CD14-positive monocyte (primary cell): ENCODE results near the gene NCBP3. TPM values are rescaled to one million over a fixed set of nuclear protein-coding genes. Genes with fewer than 3 reads are reported as not detected.
"Not testable (repeated sequence)": the region's sequence is repeated elsewhere in the genome, so short reads cannot be mapped to it uniquely, and the experiment has no call there.

ENCODE experiments used
- DNase-seq, 3 donors: peaks; one replicate each; pipeline ENCODE4 v3.0.0-alpha.2; 2011 to 2022
- H2AFZ ChIP-seq: 2 replicates; pipeline ENCODE4 v1.6.0; 2012; ENCODE audit warnings: mild to moderate bottlenecking, low read depth, low read length, inconsistent platforms; ENCODE audit not compliant: insufficient read depth, poor library complexity, severe bottlenecking
- H3K27ac ChIP-seq, 2 donors: 1 replicate in 1 of 2; 2 replicates in 1 of 2; pipeline ENCODE4 v1.5.1; 2012 to 2013; ENCODE audit warnings: low read length in 2 of 2, control low read depth in 1 of 2, inconsistent platforms in 1 of 2, low read depth in 1 of 2, mild to moderate bottlenecking in 1 of 2
- H3K27me3 ChIP-seq, 2 donors: one replicate each; pipeline versions ENCODE4 v1.6.0 to v1.6.1; 2011 to 2013; ENCODE audit warnings: low read length in 2 of 2; ENCODE audit not compliant: control insufficient read depth in 2 of 2, insufficient read depth in 2 of 2
- H3K36me3 ChIP-seq, 2 donors: replicated peaks in 1 of 2; 1 replicate in 1 of 2; 2 replicates in 1 of 2; pipeline versions ENCODE4 v1.5.1 to v1.6.1; 2012 to 2013; ENCODE audit warnings: low read length in 2 of 2, control low read depth in 1 of 2, inconsistent platforms in 1 of 2, mild to moderate bottlenecking in 1 of 2; ENCODE audit not compliant: insufficient read depth in 2 of 2, control insufficient read depth in 1 of 2
- H3K4me1 ChIP-seq, 2 donors: 1 replicate in 1 of 2; 2 replicates in 1 of 2; pipeline versions ENCODE4 v1.5.1 to v1.6.1; 2012 to 2013; ENCODE audit warnings: low read length in 2 of 2, control low read depth in 1 of 2, inconsistent platforms in 1 of 2, mild to moderate bottlenecking in 1 of 2, moderate library complexity in 1 of 2; ENCODE audit not compliant: insufficient read depth in 2 of 2, control insufficient read depth in 1 of 2
- H3K4me2 ChIP-seq: replicated peaks from 2 replicates; pipeline ENCODE3; 2012; ENCODE audit warnings: low read length, moderate library complexity, mild to moderate bottlenecking; ENCODE audit not compliant: poor library complexity, severe bottlenecking; ENCODE audit errors: extremely low read depth
- H3K4me3 ChIP-seq, 3 experiments: fragments of 200-600 bp in 1 of 3; sonication (generic) in 1 of 3; replicated peaks in 1 of 3; 1 replicate in 2 of 3; 2 replicates in 1 of 3; pipeline ENCODE4 v1.5.1; 2011 to 2013; ENCODE audit warnings: low read length in 3 of 3, mild to moderate bottlenecking in 3 of 3, control low read depth in 2 of 3, low read depth in 2 of 3, inconsistent platforms in 1 of 3, moderate library complexity in 1 of 3
- H3K79me2 ChIP-seq: 2 replicates; pipeline ENCODE4 v1.6.0; 2012; ENCODE audit warnings: mild to moderate bottlenecking, control low read depth, inconsistent platforms, low read length, moderate library complexity; ENCODE audit not compliant: insufficient read depth
- H3K9ac ChIP-seq: 2 replicates; pipeline ENCODE4 v1.6.0; 2017; ENCODE audit warnings: low read length, mild to moderate bottlenecking; ENCODE audit not compliant: insufficient read depth, poor library complexity, severe bottlenecking
- H3K9me3 ChIP-seq, 2 donors: replicated peaks in 1 of 2; 1 replicate in 1 of 2; 2 replicates in 1 of 2; pipeline versions ENCODE4 v1.5.1 to v1.6.1; 2012 to 2013; ENCODE audit warnings: low read length in 2 of 2, control low read depth in 1 of 2; ENCODE audit not compliant: control insufficient read depth in 1 of 2, insufficient read depth in 1 of 2
- H4K20me1 ChIP-seq: 2 replicates; pipeline ENCODE4 v1.6.0; 2012; ENCODE audit warnings: mild to moderate bottlenecking, low read length, control low read depth, moderate library complexity; ENCODE audit not compliant: insufficient read depth
- H3K27ac Mint-ChIP-seq, 7 donors: one replicate each; pipeline ENCODE4 v1.8.0; 2020; ENCODE audit warnings: mild to moderate bottlenecking in 7 of 7, mixed read lengths in 7 of 7, moderate library complexity in 6 of 7, inconsistent platforms in 2 of 7
- H3K27me3 Mint-ChIP-seq, 3 donors: one replicate each; pipeline ENCODE4 v1.8.0; 2021 to 2022; ENCODE audit warnings: low read depth in 3 of 3, mild to moderate bottlenecking in 3 of 3, mixed read lengths in 3 of 3, moderate library complexity in 3 of 3, inconsistent platforms in 1 of 3
- H3K36me3 Mint-ChIP-seq, 2 donors: one replicate each; pipeline ENCODE4 v1.8.0; 2020; ENCODE audit warnings: mixed read lengths in 2 of 2, inconsistent platforms in 1 of 2, mild to moderate bottlenecking in 1 of 2
- H3K4me1 Mint-ChIP-seq: one replicate; pipeline ENCODE4 v1.8.0; 2020; ENCODE audit warnings: mild to moderate bottlenecking, mixed read lengths
- H3K4me3 Mint-ChIP-seq, 2 donors: one replicate each; pipeline ENCODE4 v1.8.0; 2020; ENCODE audit warnings: mild to moderate bottlenecking in 2 of 2, mixed read lengths in 2 of 2, moderate library complexity in 1 of 2
- H3K9me3 Mint-ChIP-seq, 7 donors: one replicate each; pipeline ENCODE4 v1.8.0; 2020 to 2022; ENCODE audit warnings: mixed read lengths in 7 of 7, mild to moderate bottlenecking in 6 of 7, moderate library complexity in 6 of 7, inconsistent platforms in 2 of 7
- CTCF ChIP-seq: fragments of 200-600 bp; IDR thresholded peaks from one replicate; pipeline ENCODE4 v1.8.0; 2022; ENCODE audit warnings: antibody characterized with exemption, mild to moderate bottlenecking
- WGBS: methylation state at CpG from one replicate; pipeline ENCODE4 v1.1.5; 2013; ENCODE audit warnings: missing lambda C conversion rate; ENCODE audit not compliant: insufficient coverage; 5-methylcytosine and 5-hydroxymethylcytosine counted together
- intact Hi-C, 2 donors: fragments of 100-400 bp; cut with micrococcal nuclease; formaldehyde crosslinking; loops; one replicate each; pipeline versions ENCODE4 v1.15.0 to v1.15.1; 2023
- polyA plus RNA-seq, 3 donors: library from polyadenylated mRNA; depleted of rRNA in 1 of 3; unstranded in 2 of 3; stranded (reverse) in 1 of 3; fragments of 300-500 nt in 2 of 3; fragments of >200 nt in 1 of 3; fragmentation: Illumina TruSeq in 2 of 3; gene quantifications; 1 replicate in 2 of 3; 2 replicates in 1 of 3; pipeline ENCODE4 v1.2.3, GENCODE V29; 2012 to 2021

The NCBP3 gene
- polyA plus RNA-seq, 3 donors = 4.9 to 19.0 (median 8.5) TPM

DNA sequence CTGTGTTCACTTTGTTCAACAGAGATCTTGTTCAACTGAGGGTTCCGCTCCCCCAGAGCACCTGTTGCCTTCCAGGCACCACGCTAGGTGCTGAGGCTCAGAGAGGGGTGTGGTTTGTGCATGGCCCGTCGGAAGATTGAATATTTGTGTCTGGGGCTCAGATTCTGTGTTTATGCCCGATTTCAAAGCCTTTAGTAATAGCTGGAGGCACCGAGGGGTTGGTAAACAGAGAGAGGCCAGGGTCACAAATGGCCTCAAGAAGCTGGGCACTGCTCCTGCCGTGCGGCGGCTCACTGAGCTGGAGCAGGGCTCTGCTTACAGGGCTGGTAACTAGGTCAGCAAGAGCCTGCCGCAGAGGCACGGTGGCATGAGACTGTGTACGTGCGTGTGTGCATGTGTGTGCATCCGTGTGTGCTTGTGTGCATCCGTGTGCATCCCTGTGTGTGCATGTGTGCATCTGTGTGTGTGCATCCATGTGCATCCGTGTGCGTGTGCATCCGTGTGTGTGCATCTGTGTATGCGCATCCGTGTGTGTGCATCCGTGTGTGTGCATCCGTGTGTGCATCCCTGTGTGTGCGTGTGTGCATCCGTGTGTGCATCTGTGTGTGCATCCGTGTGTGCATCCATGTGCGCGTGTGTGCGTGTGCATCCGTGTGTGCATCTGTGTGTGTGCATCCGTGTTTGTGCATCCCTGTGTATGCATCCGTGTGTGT, 50.5 kb downstream of the NCBP3 start:
- Histone ChIP-seq H3K4me3 (no peak overlapping the region), H3K79me2 (no peaks in the 10 kb centered on the region), H3K4me2 (no peak overlapping the region), H4K20me1 (no peaks in the 10 kb centered on the region), H2AFZ (no peak overlapping the region), H3K27me3 (no peaks in the 10 kb centered on the region), H3K27ac (no peak overlapping the region), H3K36me3 (no peaks in the 10 kb centered on the region), H3K4me1 (peaks cover 39 to 42% of the 10 kb centered on the region in 2 donors), H3K9me3 (no peaks in the 10 kb centered on the region), H3K9ac (no peak overlapping the region)
- WGBS = 94% methylated on average over 30 of the region's 31 CpGs
- Mint-ChIP-seq H3K4me1 (peaks cover 45% of the 10 kb centered on the region), H3K9me3 (peaks cover 0 to 2% (median 0%) of the 10 kb centered on the region in 7 donors), H3K27me3 (peaks cover 0 to 2% (median under 1%) of the 10 kb centered on the region in 3 donors), H3K36me3 (peaks cover 3 to 6% of the 10 kb centered on the region in 2 donors), H3K27ac (peak overlapping the region in 1 of 7 donors; percentile 32), H3K4me3 (no peak overlapping the region)
- no peak for TF ChIP-seq CTCF
- intact Hi-C loops = no loop called here
- DNase-seq = no peak

GRCh38 chr17:3794557-3795389, 51.3 kb downstream of the NCBP3 start:
- Histone ChIP-seq H3K36me3 (no peaks in the 10 kb centered on the region), H3K79me2 (no peaks in the 10 kb centered on the region), H3K4me2 (no peak overlapping the region), H3K27ac (no peak overlapping the region), H3K4me1 (peaks cover 38 to 41% of the 10 kb centered on the region in 2 donors), H3K9me3 (no peaks in the 10 kb centered on the region), H3K27me3 (no peaks in the 10 kb centered on the region), H3K4me3 (no peak overlapping the region), H4K20me1 (no peaks in the 10 kb centered on the region), H3K9ac (no peak overlapping the region), H2AFZ (no peak overlapping the region)
- H3K9me3 Mint-ChIP-seq = peaks cover 0 to 2% (median 0%) of the 10 kb centered on the region in 7 donors
- DNase-seq = peak in 1 of 3 donors; percentile 21
- peaks cover 46% of the 10 kb centered on the region for H3K4me1 Mint-ChIP-seq
- WGBS = 88% methylated on average over 22 of the region's 26 CpGs
- H3K27me3 Mint-ChIP-seq = peaks cover 0 to 4% (median 3%) of the 10 kb centered on the region in 3 donors
- intact Hi-C loops = no loop called here
- H3K4me3 Mint-ChIP-seq = no peak overlapping the region
- peaks cover 0 to 6% of the 10 kb centered on the region in 2 donors for H3K36me3 Mint-ChIP-seq
- no peak for TF ChIP-seq CTCF
- peak overlapping the region in 2 of 7 donors; percentile 32 to 78 for H3K27ac Mint-ChIP-seq

DNA sequence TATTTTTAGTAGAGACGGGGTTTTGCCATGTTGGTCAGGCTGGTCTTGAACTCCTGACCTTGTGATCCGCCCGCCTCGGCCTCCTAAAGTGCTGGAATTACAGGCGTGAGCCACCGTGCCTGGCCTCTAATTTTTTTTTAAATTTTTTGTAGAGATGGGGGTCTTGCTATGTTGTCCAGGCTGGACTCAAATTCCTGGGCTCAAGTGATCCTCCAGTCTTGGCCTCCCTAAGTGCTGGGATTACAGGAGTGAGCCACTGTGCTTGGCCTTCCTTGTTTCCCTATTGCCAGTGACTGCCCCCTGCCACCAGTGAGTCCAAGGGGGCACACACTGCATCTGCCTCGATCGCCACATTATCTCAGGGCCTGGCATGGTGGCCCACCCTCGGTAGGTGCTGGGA, 51.9 kb downstream of the NCBP3 start:
- H3K27ac Mint-ChIP-seq, H3K36me3 ChIP-seq, intact Hi-C loops, H3K27me3 ChIP-seq, H3K9me3 Mint-ChIP-seq, H3K9me3 ChIP-seq, H3K27me3 Mint-ChIP-seq, H4K20me1 ChIP-seq, H2AFZ ChIP-seq, H3K36me3 Mint-ChIP-seq, H3K9ac ChIP-seq, DNase-seq, H3K4me3 ChIP-seq, H3K27ac ChIP-seq, H3K4me2 ChIP-seq, H3K79me2 ChIP-seq, H3K4me3 Mint-ChIP-seq: not testable (repeated sequence)
- peaks cover 43% of the 10 kb centered on the region for H3K4me1 Mint-ChIP-seq
- 100% methylated on average over 2 of the region's 9 CpGs for WGBS
- peaks cover 32 to 35% of the 10 kb centered on the region in 2 donors for H3K4me1 ChIP-seq
